ENCODE results near the gene TCF12.
"Not testable (repeated sequence)": the region's sequence is repeated elsewhere in the genome, so short reads cannot be mapped to it uniquely, and the experiment has no call there.

The TCF12 gene

GRCh38 chr15:57138349-57138788 lies 219.9 kb downstream of the TCF12 start:
- no peak for DNase-seq (ENCODE audit: low read depth in 2 of 2)

GRCh38 chr15:57143511-57144078 lies 225.2 kb downstream of the TCF12 start:
- DNase-seq (ENCODE audit: low read depth in 2 of 2), result no peak

GRCh38 chr15:57144448-57144847 lies 226.0 kb downstream of the TCF12 start:
- no peak for DNase-seq (ENCODE audit: low read depth in 2 of 2)

- DNase-seq (ENCODE audit: low read depth in 2 of 2), result no peak
Measured at GRCh38 chr15:57146506-57147201, 228.2 kb downstream of the TCF12 start.

GRCh38 chr15:57147621-57148020 lies 229.2 kb downstream of the TCF12 start:
- DNase-seq (ENCODE audit: low read depth in 2 of 2), result no peak

- DNase-seq (ENCODE audit: low read depth in 2 of 2), result no peak
Measured at GRCh38 chr15:57148262-57148661, 229.8 kb downstream of the TCF12 start.

- no peak for DNase-seq (ENCODE audit: low read depth in 2 of 2)
Measured at GRCh38 chr15:57149196-57149595, 230.8 kb downstream of the TCF12 start.

GRCh38 chr15:57150066-57150865 lies 231.8 kb downstream of the TCF12 start:
- no peak for DNase-seq (ENCODE audit: low read depth in 2 of 2)

- DNase-seq (ENCODE audit: low read depth in 2 of 2), result not testable (repeated sequence)
Measured at GRCh38 chr15:57150866-57151203, 232.4 kb downstream of the TCF12 start.

GRCh38 chr15:57152133-57152532 lies 233.7 kb downstream of the TCF12 start:
- no peak for DNase-seq (ENCODE audit: low read depth in 2 of 2)

- no peak for DNase-seq (ENCODE audit: low read depth in 2 of 2)
Measured at GRCh38 chr15:57152666-57153539, 234.5 kb downstream of the TCF12 start.

GRCh38 chr15:57156210-57156884 lies 237.9 kb downstream of the TCF12 start:
- DNase-seq (ENCODE audit: low read depth in 2 of 2), result no peak

- DNase-seq (ENCODE audit: low read depth in 2 of 2), result no peak
Measured at GRCh38 chr15:57158589-57158988, 240.1 kb downstream of the TCF12 start.

- DNase-seq (ENCODE audit: low read depth in 2 of 2), result no peak
Measured at GRCh38 chr15:57158997-57159668, 240.7 kb downstream of the TCF12 start.

- DNase-seq (ENCODE audit: low read depth in 2 of 2), result no peak
Measured at GRCh38 chr15:57159767-57160166, 241.3 kb downstream of the TCF12 start.

GRCh38 chr15:57160823-57161560 lies 242.5 kb downstream of the TCF12 start:
- DNase-seq (ENCODE audit: low read depth in 2 of 2), result no peak

GRCh38 chr15:57164251-57164650 lies 245.8 kb downstream of the TCF12 start:
- not testable (repeated sequence) for DNase-seq (ENCODE audit: low read depth in 2 of 2)

- DNase-seq (ENCODE audit: low read depth in 2 of 2), result no peak
Measured at GRCh38 chr15:57165992-57166391, 247.5 kb downstream of the TCF12 start.

- no peak for DNase-seq (ENCODE audit: low read depth in 2 of 2)
Measured at GRCh38 chr15:57167821-57168395, 249.5 kb downstream of the TCF12 start.

GRCh38 chr15:57169643-57170042 lies 251.2 kb downstream of the TCF12 start:
- no peak for DNase-seq (ENCODE audit: low read depth in 2 of 2)

All from stimulated activated CD8-positive, alpha-beta memory T cell treated with anti-CD3 and anti-CD28 coated beads, Interleukin-15, amount 100 ng/mL, for 48 hours (primary cell).